MM.1S (cell line): Measurements from ENCODE around the gene NMNAT1.

Experiments used
- EZH2 ChIP-seq: fragments of 300-600 bp; sonication (generic); optimal IDR thresholded peaks from 2 replicates; pipeline ENCODE3; 2017; ENCODE audit warnings: low read depth, mild to moderate bottlenecking, antibody characterized with exemption, low read length, mixed read lengths
- EZH2phosphoT487 ChIP-seq: fragments of 300-600 bp; sonication (generic); IDR thresholded peaks from 2 replicates; pipeline ENCODE4 v1.6.1; 2018; ENCODE audit warnings: antibody characterized with exemption, low read length
- TF ChIP-seq, protein P1 (sequence below): fragments of 300-600 bp; sonication (generic); IDR thresholded peaks from 2 replicates; pipeline ENCODE4 v1.5.1; 2016; ENCODE audit warnings: antibody characterized with exemption, low read length, mixed read lengths

DNA sequence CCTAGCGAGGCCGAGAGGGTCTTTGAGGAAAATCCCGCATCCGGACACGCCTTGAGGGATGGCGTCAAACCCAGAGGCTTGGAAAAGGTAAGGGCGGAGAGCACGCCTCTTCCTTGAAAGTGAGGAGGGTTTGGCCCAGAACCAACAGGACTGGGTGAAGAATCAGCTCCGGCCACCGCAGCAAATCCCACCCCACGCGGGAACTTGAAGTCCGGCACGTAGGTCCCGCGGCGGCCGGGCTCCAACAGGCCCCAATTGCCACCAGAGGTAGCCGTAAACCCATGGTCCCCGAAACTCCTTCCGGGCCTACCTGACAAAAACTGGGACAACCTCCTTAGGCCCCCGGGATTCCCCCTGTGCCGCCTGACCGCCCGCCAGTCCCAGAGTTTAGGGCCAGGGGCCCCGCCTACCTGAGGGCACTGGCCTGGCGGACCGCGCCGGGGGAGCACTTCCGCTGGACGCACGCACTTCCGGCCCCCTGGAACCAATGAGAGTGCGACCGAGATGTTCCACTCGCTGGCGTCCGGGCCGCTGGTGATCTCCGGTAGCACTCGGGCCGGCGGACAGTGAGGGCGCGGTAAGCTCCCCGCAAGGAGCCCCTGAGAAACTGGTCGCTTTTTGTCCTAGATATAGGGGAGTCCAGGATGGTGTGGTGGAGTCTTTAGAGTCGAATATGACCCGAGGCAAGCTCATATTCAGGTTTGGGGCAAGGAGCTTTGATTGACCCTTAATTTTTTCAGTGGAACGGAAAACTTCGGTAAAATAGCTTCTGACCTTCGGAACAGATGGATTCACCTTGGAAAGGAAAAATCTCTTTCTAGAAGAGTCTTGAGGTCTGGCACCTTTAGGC lies at the start of gene NMNAT1, which contains the start of gene LZIC:
- TF ChIP-seq EZH2phosphoT487 = no peak
- TF ChIP-seq, protein P1, sequence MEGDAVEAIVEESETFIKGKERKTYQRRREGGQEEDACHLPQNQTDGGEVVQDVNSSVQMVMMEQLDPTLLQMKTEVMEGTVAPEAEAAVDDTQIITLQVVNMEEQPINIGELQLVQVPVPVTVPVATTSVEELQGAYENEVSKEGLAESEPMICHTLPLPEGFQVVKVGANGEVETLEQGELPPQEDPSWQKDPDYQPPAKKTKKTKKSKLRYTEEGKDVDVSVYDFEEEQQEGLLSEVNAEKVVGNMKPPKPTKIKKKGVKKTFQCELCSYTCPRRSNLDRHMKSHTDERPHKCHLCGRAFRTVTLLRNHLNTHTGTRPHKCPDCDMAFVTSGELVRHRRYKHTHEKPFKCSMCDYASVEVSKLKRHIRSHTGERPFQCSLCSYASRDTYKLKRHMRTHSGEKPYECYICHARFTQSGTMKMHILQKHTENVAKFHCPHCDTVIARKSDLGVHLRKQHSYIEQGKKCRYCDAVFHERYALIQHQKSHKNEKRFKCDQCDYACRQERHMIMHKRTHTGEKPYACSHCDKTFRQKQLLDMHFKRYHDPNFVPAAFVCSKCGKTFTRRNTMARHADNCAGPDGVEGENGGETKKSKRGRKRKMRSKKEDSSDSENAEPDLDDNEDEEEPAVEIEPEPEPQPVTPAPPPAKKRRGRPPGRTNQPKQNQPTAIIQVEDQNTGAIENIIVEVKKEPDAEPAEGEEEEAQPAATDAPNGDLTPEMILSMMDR = no peak
- TF ChIP-seq EZH2 = no peak
